Caco-2 (cell line): Measurements from ENCODE around the gene SMC1B. TPM values are rescaled to one million over a fixed set of nuclear protein-coding genes. Genes with fewer than 3 reads are reported as not detected.

ENCODE experiments used
- BruUV-seq: library from RNA; stranded (reverse); fragments of 400-500 nt; replicated peaks from 2 replicates; lab custom pipeline; 2021; lab: Mats Ljungman, UMichigan
- CTCF ChIA-PET: fragments of 300-600 bp; sonication (Branson Sonifier 250); formaldehyde crosslinking; loops from one replicate; lab custom pipeline; 2022; ENCODE audit warnings: antibody characterized with exemption; lab: Charles Lee
- POLR2A ChIA-PET: fragments of 300-600 bp; sonication (Branson Sonifier 250); formaldehyde crosslinking; loops from one replicate; lab custom pipeline; 2022; ENCODE audit warnings: antibody characterized with exemption; lab: Charles Lee
- DNase-seq, 2 experiments: peaks; one replicate each; pipeline versions ENCODE4 v3.0.0 to v3.0.0-alpha.2; 2020 to 2022
- H3K27me3 ChIP-seq: replicated peaks from 2 replicates; pipeline ENCODE4 v1.6.0; 2011; ENCODE audit warnings: low read length; ENCODE audit not compliant: control insufficient read depth, insufficient read depth
- H3K36me3 ChIP-seq: 2 replicates; pipeline ENCODE4 v1.5.1; 2011; ENCODE audit warnings: low read length; ENCODE audit not compliant: control insufficient read depth, insufficient read depth
- H3K4me1 ChIP-seq: fragments of 250-450 bp; sonication (Bioruptor Pico); 2 replicates; pipeline ENCODE4 v1.5.1; 2020; ENCODE audit warnings: mild to moderate bottlenecking
- H3K4me3 ChIP-seq: 2 replicates; pipeline ENCODE4 v1.5.1; 2011; ENCODE audit warnings: low read depth, mild to moderate bottlenecking, control low read depth, low read length
- H3K9me3 ChIP-seq: fragments of 250-450 bp; sonication (Bioruptor Pico); 2 replicates; pipeline ENCODE4 v1.5.1; 2020; ENCODE audit warnings: mild to moderate bottlenecking, moderate library complexity
- H3K27ac Mint-ChIP-seq: one replicate; pipeline ENCODE4 v1.8.0; 2022; ENCODE audit warnings: mixed read lengths; ENCODE audit not compliant: unreplicated experiment
- H3K27me3 Mint-ChIP-seq: one replicate; pipeline ENCODE4 v1.8.0; 2022; ENCODE audit warnings: mixed read lengths; ENCODE audit not compliant: insufficient read depth, unreplicated experiment
- H3K36me3 Mint-ChIP-seq: one replicate; pipeline ENCODE4 v1.8.0; 2022; ENCODE audit warnings: mild to moderate bottlenecking, mixed read lengths; ENCODE audit not compliant: insufficient read depth, unreplicated experiment
- H3K4me1 Mint-ChIP-seq: one replicate; pipeline ENCODE4 v1.8.0; 2022; ENCODE audit warnings: low read depth, mixed read lengths; ENCODE audit not compliant: unreplicated experiment
- H3K4me3 Mint-ChIP-seq: one replicate; pipeline ENCODE4 v1.8.0; 2022; ENCODE audit warnings: mild to moderate bottlenecking, moderate library complexity, mixed read lengths; ENCODE audit not compliant: unreplicated experiment
- H3K9me3 Mint-ChIP-seq: one replicate; pipeline ENCODE4 v1.8.0; 2022; ENCODE audit warnings: mixed read lengths; ENCODE audit not compliant: unreplicated experiment
- intact Hi-C: fragments of 100-400 bp; cut with micrococcal nuclease; formaldehyde crosslinking; loops from one replicate; pipeline ENCODE4 v1.10.0; 2022; ENCODE audit not compliant: unreplicated experiment
- total RNA-seq: library from RNA; stranded (reverse); gene quantifications from 2 replicates; pipeline ENCODE4 v1.2.3, GENCODE V29; 2022
- TF ChIP-seq, protein P1 (sequence below), 2 experiments: fragments of 200-600 bp in 1 of 2; IDR thresholded peaks; 1 replicate in 1 of 2; 2 replicates in 1 of 2; pipeline versions ENCODE4 v1.5.1 to v1.8.0; 2011 to 2022; ENCODE audit warnings: antibody characterized with exemption in 1 of 2, control low read depth in 1 of 2, inconsistent platforms in 1 of 2, low read depth in 1 of 2, low read length in 1 of 2, mild to moderate bottlenecking in 1 of 2, moderate library complexity in 1 of 2; ENCODE audit not compliant: insufficient read depth in 1 of 2, severe bottlenecking in 1 of 2, unreplicated experiment in 1 of 2

SMC1B gene
- total RNA-seq, 1 experiment from 2014 or later = 5.3 TPM

DNA sequence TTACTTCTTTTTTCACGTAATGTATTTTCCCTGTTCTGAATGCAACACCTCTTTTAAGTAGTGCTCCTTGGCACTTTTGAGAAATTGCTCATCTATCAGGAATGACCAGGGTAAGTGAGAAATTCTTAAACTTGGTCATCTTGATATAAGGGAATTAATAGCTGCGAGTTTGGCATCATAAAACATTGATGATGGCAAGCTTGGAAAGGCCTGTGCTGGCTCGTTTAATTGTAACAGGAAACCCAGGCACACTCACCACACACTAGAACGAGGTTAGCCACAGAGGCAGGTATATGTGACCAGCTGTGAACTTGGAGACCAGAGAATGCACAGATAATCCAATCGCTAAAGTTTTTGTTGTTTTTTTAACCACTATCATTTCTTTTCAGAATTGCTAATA is 79.3 kb downstream of the SMC1B start:
- H3K27me3 ChIP-seq = no peaks in the 10 kb centered on the region
- Mint-ChIP-seq H3K4me1 (no peaks in the 10 kb centered on the region), H3K27me3 (no peaks in the 10 kb centered on the region), H3K9me3 (no peaks in the 10 kb centered on the region), H3K27ac (no peak overlapping the region), H3K36me3 (peaks cover 74% of the 10 kb centered on the region), H3K4me3 (no peak overlapping the region)
- ChIA-PET CTCF (interaction anchor here (0.6 kb wide), 1 partner anchor 425 kb away, joined by 3 read pairs; no protein-coding TSS in a partner anchor), POLR2A (interaction anchor here (0.6 kb wide), 1 partner anchor 73 kb away, joined by 3 read pairs; no protein-coding TSS in a partner anchor)
- peaks cover 3% of the 10 kb centered on the region; the same call in 1 of the 2 replicates for H3K36me3 ChIP-seq
- no peaks in the 10 kb centered on the region for H3K4me1 ChIP-seq
- intact Hi-C loops = no loop called here
- DNase-seq = no peak
- H3K4me3 ChIP-seq = no peak overlapping the region
- no TSS peak for BruUV-seq
- no peaks in the 10 kb centered on the region for H3K9me3 ChIP-seq
- TF ChIP-seq, protein P1, sequence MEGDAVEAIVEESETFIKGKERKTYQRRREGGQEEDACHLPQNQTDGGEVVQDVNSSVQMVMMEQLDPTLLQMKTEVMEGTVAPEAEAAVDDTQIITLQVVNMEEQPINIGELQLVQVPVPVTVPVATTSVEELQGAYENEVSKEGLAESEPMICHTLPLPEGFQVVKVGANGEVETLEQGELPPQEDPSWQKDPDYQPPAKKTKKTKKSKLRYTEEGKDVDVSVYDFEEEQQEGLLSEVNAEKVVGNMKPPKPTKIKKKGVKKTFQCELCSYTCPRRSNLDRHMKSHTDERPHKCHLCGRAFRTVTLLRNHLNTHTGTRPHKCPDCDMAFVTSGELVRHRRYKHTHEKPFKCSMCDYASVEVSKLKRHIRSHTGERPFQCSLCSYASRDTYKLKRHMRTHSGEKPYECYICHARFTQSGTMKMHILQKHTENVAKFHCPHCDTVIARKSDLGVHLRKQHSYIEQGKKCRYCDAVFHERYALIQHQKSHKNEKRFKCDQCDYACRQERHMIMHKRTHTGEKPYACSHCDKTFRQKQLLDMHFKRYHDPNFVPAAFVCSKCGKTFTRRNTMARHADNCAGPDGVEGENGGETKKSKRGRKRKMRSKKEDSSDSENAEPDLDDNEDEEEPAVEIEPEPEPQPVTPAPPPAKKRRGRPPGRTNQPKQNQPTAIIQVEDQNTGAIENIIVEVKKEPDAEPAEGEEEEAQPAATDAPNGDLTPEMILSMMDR (IDR thresholded peaks at IDR 0.05; ENCODE audit: insufficient read depth in 1 of 2, low read depth in 1 of 2, low read length in 1 of 2, severe bottlenecking in 1 of 2, unreplicated experiment in 1 of 2) = no peak

DNA sequence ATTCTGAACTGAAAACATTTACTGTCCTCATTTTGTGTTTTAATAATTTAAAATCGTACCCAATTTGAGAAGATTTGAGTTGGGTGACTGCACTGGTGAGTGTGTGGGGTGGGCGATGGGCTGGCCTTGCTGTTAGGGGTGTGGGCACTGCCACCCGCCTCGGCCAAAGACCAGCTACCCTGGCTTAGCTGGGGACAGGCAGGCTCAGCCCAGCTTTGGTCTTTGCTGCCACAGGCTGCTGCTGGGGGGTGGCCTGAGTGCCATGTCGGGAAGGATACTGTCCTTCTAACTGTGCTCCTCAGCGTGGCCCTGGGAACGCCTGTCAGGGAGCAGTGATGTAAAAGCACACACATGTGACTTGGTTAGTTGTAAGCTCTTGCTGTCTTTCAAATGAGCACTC is 81.4 kb downstream of the SMC1B start:
- no peaks in the 10 kb centered on the region for H3K9me3 Mint-ChIP-seq
- H3K4me1 ChIP-seq = no peaks in the 10 kb centered on the region
- H3K4me1 Mint-ChIP-seq = no peaks in the 10 kb centered on the region
- H3K27me3 ChIP-seq = no peaks in the 10 kb centered on the region
- no peak overlapping the region for H3K4me3 ChIP-seq
- H3K36me3 Mint-ChIP-seq = peaks cover 65% of the 10 kb centered on the region
- H3K27ac Mint-ChIP-seq = no peak overlapping the region
- ChIA-PET CTCF (no interaction called here), POLR2A (no interaction called here)
- DNase-seq = no peak
- no peaks in the 10 kb centered on the region for H3K9me3 ChIP-seq
- H3K4me3 Mint-ChIP-seq = no peak overlapping the region
- H3K36me3 ChIP-seq = peaks cover 7% of the 10 kb centered on the region; the same call in 1 of the 2 replicates
- BruUV-seq = no TSS peak
- no peaks in the 10 kb centered on the region for H3K27me3 Mint-ChIP-seq
- TF ChIP-seq, protein P1 (IDR thresholded peaks at IDR 0.05; ENCODE audit: insufficient read depth in 1 of 2, low read depth in 1 of 2, low read length in 1 of 2, severe bottlenecking in 1 of 2, unreplicated experiment in 1 of 2) = no peak
- intact Hi-C loops = no loop called here

DNA sequence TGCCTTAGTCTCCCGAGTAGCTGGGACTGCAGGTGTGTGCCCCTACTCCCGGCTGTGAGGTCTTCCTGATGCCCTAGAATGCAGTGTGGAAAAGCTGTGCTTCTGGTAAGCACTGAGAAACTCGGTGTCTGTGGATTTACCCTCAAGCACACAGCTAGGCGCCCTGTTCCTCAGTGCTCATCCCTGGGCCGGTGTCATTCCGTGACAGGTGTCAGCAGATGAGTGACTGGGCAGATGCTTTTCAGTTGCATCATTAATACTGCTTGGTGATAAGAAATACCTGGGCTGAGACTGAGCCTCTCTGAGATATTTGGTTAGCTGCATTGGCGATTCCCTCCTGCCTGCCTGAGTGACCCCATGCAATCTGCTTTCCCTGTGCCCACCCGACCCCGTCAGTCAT is 81.9 kb downstream of the SMC1B start:
- no peaks in the 10 kb centered on the region for H3K4me1 Mint-ChIP-seq
- Histone ChIP-seq H3K36me3 (peaks cover 7% of the 10 kb centered on the region; the same call in 1 of the 2 replicates), H3K4me3 (no peak overlapping the region), H3K9me3 (no peaks in the 10 kb centered on the region), H3K27me3 (no peaks in the 10 kb centered on the region), H3K4me1 (no peaks in the 10 kb centered on the region)
- no peak for DNase-seq
- intact Hi-C loops = no loop called here
- BruUV-seq = no TSS peak
- TF ChIP-seq, protein P1 (IDR thresholded peaks at IDR 0.05; ENCODE audit: insufficient read depth in 1 of 2, low read depth in 1 of 2, low read length in 1 of 2, severe bottlenecking in 1 of 2, unreplicated experiment in 1 of 2) = no peak
- ChIA-PET POLR2A (no interaction called here), CTCF (no interaction called here)
- peaks cover 64% of the 10 kb centered on the region for H3K36me3 Mint-ChIP-seq
- H3K4me3 Mint-ChIP-seq = no peak overlapping the region
- no peaks in the 10 kb centered on the region for H3K9me3 Mint-ChIP-seq
- H3K27ac Mint-ChIP-seq = no peak overlapping the region
- no peaks in the 10 kb centered on the region for H3K27me3 Mint-ChIP-seq
